TTC549 (cell line): ENCODE measurements around the gene RHOT1.

Experiments used
- FAIRE-seq: peaks from 2 replicates; lab custom pipeline; 2012; peaks lifted over from hg19 to GRCh38; lab: Jason Lieb, UNC

Gene RHOT1

DNA sequence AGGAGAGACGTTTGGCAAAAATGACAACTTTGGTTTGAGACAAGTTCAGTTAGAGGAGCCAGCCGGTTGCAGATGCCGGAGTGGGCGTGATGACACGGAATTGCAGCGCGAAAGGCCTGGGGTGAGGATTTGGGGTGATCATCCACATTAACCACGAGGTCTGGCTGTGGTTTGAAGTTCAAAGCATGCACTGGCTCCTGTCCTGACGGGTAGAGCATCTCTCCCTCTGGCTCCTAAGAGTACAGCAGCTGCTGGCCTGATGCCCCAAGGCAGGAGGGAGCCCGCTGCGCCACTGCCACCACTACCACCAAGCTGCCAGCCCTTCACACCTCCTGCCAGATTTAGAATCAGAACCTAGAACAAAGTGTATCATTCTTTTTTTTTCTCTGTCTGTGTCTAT lies 127.1 kb downstream of the RHOT1 start:
- no peak for FAIRE-seq

DNA sequence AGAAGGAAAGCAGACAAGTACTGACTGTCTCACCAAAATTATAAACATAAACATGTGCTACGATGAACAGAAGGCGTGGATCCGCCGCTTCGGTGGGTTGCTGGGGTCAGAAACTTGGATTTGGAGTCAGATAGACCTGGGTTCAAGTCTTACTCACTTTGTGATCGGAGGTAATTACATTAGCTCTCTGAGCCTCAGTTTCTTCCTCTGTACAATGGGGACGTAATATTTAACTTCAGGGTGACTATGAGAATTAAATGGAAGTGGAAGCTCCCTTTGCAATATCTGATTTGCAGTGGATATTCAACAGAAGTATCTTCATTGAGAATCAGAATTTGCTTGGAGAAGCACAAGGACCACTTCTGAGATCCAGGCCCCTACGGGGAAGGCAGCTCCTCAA lies 129.5 kb downstream of the RHOT1 start:
- FAIRE-seq = no peak

DNA sequence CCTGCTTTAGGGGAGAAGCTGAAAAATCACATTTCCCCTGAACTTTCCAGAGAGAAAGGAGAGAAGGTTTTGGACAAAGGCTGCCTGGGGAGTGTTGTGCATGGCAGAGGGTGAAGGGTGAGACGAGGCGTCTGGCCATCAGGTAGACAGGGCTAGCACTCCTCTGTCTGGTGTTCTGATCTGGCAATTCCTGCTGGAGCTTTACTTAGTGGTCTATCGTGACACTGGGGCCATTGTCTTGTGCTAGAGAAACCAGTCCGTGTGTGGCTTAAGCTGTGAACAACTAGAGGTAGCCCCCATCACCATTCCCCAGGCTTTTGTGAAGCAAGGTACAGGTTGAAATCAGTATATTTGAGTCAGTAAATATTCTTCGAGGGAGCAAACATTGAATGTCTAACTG lies 131.8 kb downstream of the RHOT1 start:
- FAIRE-seq = no peak

DNA sequence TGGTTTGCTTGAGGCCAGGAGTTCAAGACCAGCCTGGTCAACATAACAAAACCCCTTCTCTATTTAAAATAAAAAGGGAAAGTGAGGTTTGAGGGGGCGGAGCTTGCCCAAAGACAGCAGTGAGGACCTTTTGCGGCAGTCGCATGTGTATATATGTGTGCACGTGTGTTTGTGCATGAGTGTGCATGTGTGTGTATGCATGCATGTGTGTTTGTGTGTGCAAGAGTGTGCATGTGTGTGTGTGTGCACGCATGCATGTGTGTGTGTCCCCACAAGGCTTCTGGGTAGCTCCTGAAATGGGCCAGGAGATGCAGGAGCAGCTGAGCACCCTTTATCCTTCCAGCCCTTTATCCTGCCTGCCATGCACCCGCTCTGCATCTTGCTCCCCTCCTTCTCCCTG lies 132.3 kb downstream of the RHOT1 start:
- no peak for FAIRE-seq
